ENCODE results near the gene CFAP58. TPM values are rescaled to one million over a fixed set of nuclear protein-coding genes. Genes with fewer than 3 reads are reported as not detected.

Gene CFAP58
- total and polyA plus RNA-seq, 8 donors, result 0.12 to 0.58 (median 0.20) TPM; not detected in 3

DNA sequence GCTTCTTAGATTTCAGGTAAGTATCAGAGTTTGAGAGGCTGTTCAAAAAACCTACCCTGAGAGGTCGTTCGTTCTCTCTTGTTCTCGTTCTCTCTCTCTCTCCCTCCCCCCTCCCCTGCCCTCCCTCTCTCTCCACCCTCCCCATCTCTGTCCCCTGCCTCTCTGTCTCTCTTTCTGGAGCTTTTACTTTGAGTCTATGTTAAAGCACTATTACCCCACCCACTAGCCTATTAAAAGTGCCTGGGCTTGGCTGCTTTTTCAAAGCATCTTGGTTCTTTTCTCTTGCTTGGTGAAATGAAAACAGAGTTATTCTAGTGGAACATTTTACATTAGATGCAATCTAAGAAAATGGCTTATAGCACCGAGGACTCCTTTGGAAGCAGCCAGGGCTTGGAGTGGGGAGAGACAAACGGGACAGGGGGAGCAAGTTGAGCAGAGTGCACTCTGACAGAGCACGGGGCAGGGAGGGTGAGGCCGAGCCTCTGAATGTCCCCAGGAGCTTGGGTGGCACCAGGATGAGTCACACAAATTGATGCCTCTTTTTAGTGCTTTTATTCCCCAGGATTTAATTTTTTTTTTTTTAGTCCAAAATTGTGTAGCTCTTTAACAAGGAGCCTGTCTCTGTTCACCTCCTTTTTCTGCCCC is 134.3 kb downstream of the CFAP58 start:
- no peaks in the 10 kb centered on the region for H3K4me1 ChIP-seq
- no peaks in the 10 kb centered on the region for H3K9me3 ChIP-seq
- TF ChIP-seq, protein P1, sequence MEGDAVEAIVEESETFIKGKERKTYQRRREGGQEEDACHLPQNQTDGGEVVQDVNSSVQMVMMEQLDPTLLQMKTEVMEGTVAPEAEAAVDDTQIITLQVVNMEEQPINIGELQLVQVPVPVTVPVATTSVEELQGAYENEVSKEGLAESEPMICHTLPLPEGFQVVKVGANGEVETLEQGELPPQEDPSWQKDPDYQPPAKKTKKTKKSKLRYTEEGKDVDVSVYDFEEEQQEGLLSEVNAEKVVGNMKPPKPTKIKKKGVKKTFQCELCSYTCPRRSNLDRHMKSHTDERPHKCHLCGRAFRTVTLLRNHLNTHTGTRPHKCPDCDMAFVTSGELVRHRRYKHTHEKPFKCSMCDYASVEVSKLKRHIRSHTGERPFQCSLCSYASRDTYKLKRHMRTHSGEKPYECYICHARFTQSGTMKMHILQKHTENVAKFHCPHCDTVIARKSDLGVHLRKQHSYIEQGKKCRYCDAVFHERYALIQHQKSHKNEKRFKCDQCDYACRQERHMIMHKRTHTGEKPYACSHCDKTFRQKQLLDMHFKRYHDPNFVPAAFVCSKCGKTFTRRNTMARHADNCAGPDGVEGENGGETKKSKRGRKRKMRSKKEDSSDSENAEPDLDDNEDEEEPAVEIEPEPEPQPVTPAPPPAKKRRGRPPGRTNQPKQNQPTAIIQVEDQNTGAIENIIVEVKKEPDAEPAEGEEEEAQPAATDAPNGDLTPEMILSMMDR (IDR thresholded peaks at IDR 0.05), result no peak
- TF ChIP-seq POLR2A (IDR thresholded peaks at IDR 0.05) (no peak), EP300 (IDR thresholded peaks at IDR 0.05) (no peak)
- no peaks in the 10 kb centered on the region for H3K27me3 ChIP-seq
- no peak overlapping the region for H3K4me3 ChIP-seq
- no peaks in the 10 kb centered on the region for H3K36me3 ChIP-seq
- H3K27ac ChIP-seq, result no peak overlapping the region
- WGBS, 5 donors, result 43 to 55% (median 52%) methylated on average over 7 of the region's 7 CpGs
- DNase-seq, result no peak
- intact Hi-C loops (cut with DNase I; ENCODE audit: low total_unique reads), result no loop called here

DNA sequence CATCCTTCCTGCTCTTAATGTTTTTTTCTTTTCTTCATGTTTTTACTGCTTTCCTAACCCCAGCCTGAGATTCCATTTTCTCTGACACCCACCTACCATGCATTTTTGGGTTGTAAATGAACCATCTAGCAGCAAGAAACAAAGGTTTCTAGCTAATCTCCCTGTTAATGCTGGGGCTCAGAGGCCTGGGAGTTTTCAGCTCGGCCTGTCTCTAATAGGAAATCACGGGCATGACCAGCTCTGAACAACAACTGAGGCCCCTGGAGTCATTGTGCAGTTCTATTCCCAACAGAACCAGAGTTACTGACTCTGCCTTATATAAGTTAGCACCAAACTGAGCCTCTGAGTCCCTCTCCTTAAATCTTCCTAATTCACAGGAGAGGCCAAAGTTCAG is 134.8 kb downstream of the CFAP58 start:
- no peak overlapping the region for H3K27ac ChIP-seq
- TF ChIP-seq EP300 (IDR thresholded peaks at IDR 0.05) (no peak), POLR2AphosphoS5 (IDR thresholded peaks at IDR 0.05) (no peak), POLR2A (IDR thresholded peaks at IDR 0.05) (no peak)
- TF ChIP-seq, protein P1 (IDR thresholded peaks at IDR 0.05), result no peak
- WGBS, 5 donors, result 64 to 87% (median 81%) methylated on average over 2 of the region's 2 CpGs

DNA sequence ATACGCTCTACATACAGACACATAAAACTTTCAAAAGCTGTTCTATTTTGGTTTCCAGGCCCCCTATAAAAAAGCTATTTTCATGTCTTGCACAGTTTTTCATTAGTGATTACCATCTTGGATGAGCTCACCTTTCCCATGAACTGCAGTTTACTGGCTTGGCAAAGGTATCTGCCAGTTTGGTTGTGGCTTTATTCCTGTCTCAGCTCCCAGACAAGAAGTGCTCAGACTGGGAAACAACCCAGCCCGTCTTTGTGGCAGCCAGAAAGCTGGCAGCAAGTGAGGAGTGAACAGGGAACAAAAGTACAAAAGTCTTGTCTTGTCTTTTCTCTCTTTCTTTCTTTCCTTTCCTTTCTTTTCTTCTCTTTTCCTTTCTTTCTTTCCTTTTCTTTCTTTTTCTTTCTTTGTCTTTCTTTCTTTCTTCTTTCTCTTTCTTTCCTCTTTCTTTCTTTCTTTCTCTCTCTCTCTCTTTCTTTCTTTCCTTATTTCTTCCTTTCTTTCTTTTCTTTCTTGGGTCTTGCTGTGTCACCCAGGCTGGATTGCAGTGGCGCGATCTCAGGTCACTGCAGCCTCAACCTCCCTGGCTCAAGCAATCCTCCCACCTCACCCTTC is 138.8 kb downstream of the CFAP58 start:
- no peak for DNase-seq
- no peaks in the 10 kb centered on the region for H3K9me3 ChIP-seq
- WGBS, 5 donors, result 83 to 91% (median 85%) methylated on average over 4 of the region's 4 CpGs
- intact Hi-C loops (cut with DNase I; ENCODE audit: low total_unique reads), result no loop called here
- H3K27ac ChIP-seq, result no peak overlapping the region
- no peaks in the 10 kb centered on the region for H3K27me3 ChIP-seq
- TF ChIP-seq, protein P1 (IDR thresholded peaks at IDR 0.05), result no peak
- no peak for TF ChIP-seq POLR2A (IDR thresholded peaks at IDR 0.05)
- no peak for TF ChIP-seq POLR2AphosphoS5 (IDR thresholded peaks at IDR 0.05)
- TF ChIP-seq EP300 (IDR thresholded peaks at IDR 0.05), result no peak
- H3K4me3 ChIP-seq, result no peak overlapping the region
- H3K4me1 ChIP-seq, result no peaks in the 10 kb centered on the region
- H3K36me3 ChIP-seq, result no peaks in the 10 kb centered on the region

More for the DNA sequence above, 134.8 kb downstream of the CFAP58 start:
- Histone ChIP-seq H3K9me3 (no peaks in the 10 kb centered on the region), H3K36me3 (no peaks in the 10 kb centered on the region), H3K4me1 (no peaks in the 10 kb centered on the region), H3K4me3 (no peak overlapping the region), H3K27me3 (no peaks in the 10 kb centered on the region)
- intact Hi-C loops (cut with DNase I; ENCODE audit: low total_unique reads), result no loop called here
- DNase-seq, result no peak

DNA sequence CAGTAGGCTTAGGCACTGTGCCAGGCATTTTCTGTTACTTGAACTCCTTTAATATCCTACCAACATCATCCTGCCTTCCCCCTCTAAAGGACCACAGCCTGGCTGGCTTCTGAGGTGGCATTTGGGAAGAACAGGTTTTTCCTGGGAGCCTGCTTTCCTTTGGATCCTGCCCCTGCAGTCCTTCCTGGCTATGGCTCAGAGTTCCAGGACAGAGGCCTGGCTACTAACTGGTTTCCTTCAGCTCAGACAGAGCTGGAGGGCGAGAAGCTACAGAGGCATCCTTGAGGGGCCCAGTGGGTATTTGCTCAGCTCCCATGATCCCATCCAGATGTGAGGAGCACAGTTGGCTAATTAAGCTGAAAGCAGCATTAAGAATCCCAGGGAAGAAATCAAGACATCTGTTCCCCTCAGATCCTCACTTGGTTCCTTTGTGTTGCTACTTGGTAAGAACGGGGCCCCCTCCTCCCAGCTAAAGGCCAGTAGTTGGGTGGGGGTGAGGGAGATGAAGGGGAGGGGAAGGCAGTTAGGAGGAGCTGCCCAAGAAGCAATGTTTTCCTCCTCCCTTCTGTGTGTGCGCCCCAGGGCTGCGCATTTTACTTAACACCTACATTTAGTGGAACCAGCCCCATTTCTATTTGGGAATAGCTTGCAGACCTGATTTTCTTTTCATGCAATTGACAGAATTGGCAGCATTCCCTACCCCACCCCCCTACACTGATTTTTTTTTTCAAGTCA is 144.9 kb downstream of the CFAP58 start:
- no peak overlapping the region for H3K4me3 ChIP-seq
- no peaks in the 10 kb centered on the region for H3K36me3 ChIP-seq
- no peaks in the 10 kb centered on the region for H3K27me3 ChIP-seq
- 56 to 74% (median 62%) methylated on average over 4 of the region's 4 CpGs for WGBS, 5 donors
- H3K27ac ChIP-seq, result no peak overlapping the region
- intact Hi-C loops (cut with DNase I; ENCODE audit: low total_unique reads), result no loop called here
- no peaks in the 10 kb centered on the region for H3K9me3 ChIP-seq
- no peaks in the 10 kb centered on the region for H3K4me1 ChIP-seq
- TF ChIP-seq, protein P1 (IDR thresholded peaks at IDR 0.05), result no peak
- TF ChIP-seq EP300 (IDR thresholded peaks at IDR 0.05), result no peak
- no peak for TF ChIP-seq POLR2AphosphoS5 (IDR thresholded peaks at IDR 0.05)
- TF ChIP-seq POLR2A (IDR thresholded peaks at IDR 0.05), result no peak
- no peak for DNase-seq
